Hematopoietic multipotent progenitor cell treated with erythropoietin and hydrocortisone succinate and interleukin-3 and kit ligand, for 8 days (in vitro differentiated cells): Measurements from ENCODE around the gene CNN3.

Experiments used
- DNase-seq: peaks from one replicate; pipeline ENCODE4 v3.0.0-alpha.2; 2015

Gene CNN3

DNA sequence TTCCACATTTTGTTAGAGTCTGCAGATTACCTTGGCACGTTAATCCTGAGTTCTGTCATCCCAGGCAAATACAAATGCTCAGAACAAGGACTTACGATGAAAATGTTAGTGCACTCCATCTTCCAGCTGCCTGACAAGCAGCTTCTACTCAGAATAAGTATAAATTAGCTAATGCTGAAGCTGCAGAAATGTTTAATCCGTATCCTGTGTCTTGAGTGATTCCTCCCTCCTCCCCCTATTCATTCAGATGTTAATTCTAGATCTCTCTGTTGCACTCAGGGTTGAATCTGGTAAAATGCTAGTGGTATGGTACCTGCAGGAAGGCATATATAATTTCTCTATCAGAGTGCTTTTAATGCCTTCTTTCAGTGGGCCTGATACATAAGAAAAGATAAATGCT, 39.8 kb downstream of the CNN3 start:
- DNase-seq, result no peak

- no peak for DNase-seq
These were observed 40.5 kb downstream of the CNN3 start for GRCh38 chr1:94886361-94886760.

- no peak for DNase-seq
These were observed 42.4 kb downstream of the CNN3 start for GRCh38 chr1:94884507-94884906.

- no peak for DNase-seq
These were observed 42.8 kb downstream of the CNN3 start for GRCh38 chr1:94884106-94884505.

GRCh38 chr1:94883691-94884090, 43.2 kb downstream of the CNN3 start:
- DNase-seq, result peak; percentile 9

- no peak for DNase-seq
These were observed 48.6 kb downstream of the CNN3 start for GRCh38 chr1:94878329-94878728.

- DNase-seq, result no peak
These were observed 50.5 kb downstream of the CNN3 start for GRCh38 chr1:94876362-94876761.

DNA sequence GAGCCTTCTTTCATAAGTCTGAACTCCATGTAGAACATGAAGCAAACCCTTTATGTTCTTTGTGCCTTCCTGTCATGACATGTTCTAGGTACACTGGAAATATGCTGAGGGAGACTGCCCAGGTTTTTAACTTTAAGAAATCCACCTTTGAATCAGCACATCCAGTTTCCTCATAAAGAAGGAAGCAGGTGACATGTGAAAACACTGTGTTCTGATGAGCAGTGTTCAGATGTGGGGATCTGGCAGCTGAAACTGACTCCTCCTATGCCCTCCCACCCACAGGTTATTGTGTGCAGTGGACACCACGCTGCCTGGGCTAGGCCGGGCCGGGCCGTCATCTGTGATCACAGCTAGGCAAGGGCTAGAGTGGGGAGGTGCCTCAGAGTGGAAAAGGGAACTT, 51.1 kb downstream of the CNN3 start:
- no peak for DNase-seq

- no peak for DNase-seq
These were observed 52.5 kb downstream of the CNN3 start for GRCh38 chr1:94874423-94874822.

GRCh38 chr1:94873520-94874351, 53.2 kb downstream of the CNN3 start:
- no peak for DNase-seq

GRCh38 chr1:94872771-94873495, 54.0 kb downstream of the CNN3 start:
- DNase-seq, result no peak

DNA sequence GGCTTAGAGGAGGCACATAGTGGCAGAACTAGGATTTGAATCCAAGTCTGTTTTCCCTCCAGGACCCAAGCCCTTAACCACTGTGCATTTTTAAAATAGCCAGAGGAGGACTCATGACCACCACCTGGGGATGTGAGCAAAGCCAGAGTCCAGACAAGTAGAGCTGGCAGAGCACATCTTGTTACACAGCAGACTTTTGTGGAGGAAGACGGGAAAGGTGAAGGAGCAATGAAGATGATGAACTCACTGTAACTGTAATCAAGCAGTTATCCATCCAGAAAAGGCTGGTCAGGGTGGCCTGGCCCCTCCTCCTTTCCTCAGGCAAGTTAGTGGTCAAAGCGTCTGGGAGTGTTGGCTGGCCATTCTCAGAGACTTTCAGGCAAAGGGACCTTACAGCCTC, 55.9 kb downstream of the CNN3 start:
- no peak for DNase-seq

DNA sequence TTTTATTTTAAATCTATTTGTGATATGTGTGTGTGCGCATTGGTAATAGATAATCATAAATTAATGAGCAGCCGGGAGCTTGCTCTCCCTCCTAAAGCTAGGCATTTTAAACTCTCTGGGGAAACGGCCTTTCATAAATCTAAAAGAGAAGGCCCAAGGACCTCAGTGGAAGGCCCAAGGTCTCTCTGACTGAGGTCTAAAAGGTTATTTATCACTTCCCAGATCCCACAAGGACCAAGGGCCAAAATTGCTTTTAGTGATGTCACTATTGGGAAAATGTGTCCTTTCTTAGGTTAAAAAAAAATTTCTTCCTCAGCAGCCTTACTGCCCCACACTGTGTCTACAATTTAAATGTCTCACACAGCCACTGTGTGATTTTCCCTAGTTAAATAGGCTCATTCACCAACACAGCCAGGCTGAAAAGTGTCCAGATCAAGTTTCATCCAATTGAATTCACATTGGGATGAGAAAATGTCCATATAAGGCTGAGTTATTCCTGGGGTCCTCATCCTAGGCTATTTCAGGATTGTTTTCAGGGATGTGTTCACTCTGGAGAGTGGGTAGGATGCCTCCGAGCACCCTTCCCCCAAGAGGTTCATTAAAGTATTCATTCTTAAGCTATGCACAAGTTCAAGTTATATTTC, 60.6 kb downstream of the CNN3 start:
- no peak for DNase-seq

GRCh38 chr1:94865360-94865759, 61.5 kb downstream of the CNN3 start:
- DNase-seq, result no peak

GRCh38 chr1:94864821-94865220, 62.1 kb downstream of the CNN3 start:
- no peak for DNase-seq

GRCh38 chr1:94863919-94864318, 63.0 kb downstream of the CNN3 start:
- no peak for DNase-seq

GRCh38 chr1:94863297-94863911, 63.5 kb downstream of the CNN3 start:
- DNase-seq, result no peak

DNA sequence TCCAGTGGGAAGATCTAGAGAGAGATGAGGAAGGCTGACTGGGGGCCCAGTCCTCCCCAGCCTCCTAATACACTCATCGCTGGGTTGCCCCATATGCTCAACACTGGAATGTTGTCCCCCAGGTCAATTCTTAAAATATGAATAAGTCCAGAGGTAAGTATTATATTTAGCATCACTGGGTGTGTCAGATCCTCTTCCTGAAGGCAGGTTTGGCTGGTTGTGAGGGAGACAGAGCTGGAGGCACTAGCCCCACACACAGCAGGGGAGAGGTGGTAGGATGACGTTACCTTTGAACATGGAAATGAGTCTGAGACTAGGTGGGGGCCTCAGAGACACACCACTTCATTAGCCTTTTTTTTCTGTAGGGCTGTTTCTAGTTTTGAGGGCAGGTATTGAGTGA, 64.2 kb downstream of the CNN3 start:
- no peak for DNase-seq

DNA sequence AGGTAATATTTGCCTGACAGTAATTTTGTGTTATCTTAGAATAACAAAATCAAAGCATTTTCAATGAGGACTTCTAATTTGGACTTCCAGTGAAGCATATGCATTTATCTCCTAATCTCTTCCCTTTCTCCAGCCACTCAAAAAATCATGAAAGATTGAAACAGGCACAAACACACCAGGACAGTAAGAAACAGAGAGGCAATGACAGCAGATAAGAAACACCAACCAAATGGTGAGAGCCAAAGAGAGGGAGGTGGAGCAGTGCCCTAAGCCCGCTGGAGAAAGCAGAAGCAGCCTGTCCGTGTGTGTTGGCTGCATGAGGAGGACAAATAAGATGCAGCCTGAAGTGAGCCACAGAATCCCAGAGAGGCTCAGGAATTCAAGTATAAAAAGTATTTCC, 67.7 kb downstream of the CNN3 start:
- no peak for DNase-seq

DNA sequence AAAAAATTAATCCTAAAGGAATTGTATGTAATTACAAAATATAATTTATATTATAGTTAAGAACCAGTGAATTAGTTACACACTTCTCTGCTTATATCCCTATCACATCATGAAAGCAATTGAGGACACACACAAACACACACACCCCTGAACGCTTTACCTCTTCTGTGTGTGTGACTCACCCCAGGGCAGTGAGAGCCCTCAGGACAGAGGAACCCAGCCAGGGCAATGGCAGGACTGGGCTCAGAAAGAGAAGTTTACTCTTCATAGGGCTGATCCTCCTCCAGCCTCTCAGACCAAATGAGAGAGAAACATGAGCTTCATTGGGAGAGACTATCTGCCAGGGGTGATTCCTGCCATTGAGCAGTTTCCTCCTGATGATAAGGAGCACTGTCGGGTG, 68.6 kb downstream of the CNN3 start:
- DNase-seq, result no peak

- DNase-seq, result no peak
These were observed 70.0 kb downstream of the CNN3 start for GRCh38 chr1:94856868-94857267.

- DNase-seq, result no peak
These were observed 70.9 kb downstream of the CNN3 start for GRCh38 chr1:94856004-94856403.

- no peak for DNase-seq
These were observed 71.6 kb downstream of the CNN3 start for GRCh38 chr1:94855307-94855700.
